Fibroblast of villous mesenchyme (primary cell): ENCODE data around the gene RFT1. TPM values are rescaled to one million over a fixed set of nuclear protein-coding genes. Genes with fewer than 3 reads are reported as not detected.
"Not testable (repeated sequence)": the region's sequence is repeated elsewhere in the genome, so short reads cannot be mapped to it uniquely, and the experiment has no call there.

Source experiments
- DNase-seq: peaks from one replicate; pipeline ENCODE4 v3.0.0-alpha.2; 2010; ENCODE audit warnings: low read depth
- H3K4me3 ChIP-seq: 2 replicates; pipeline ENCODE4 v1.5.1; 2011; ENCODE audit warnings: low read depth, mild to moderate bottlenecking, low read length
- total RNA-seq: library from RNA; depleted of rRNA; stranded (reverse); fragments of >200 nt; gene quantifications from 2 replicates; pipeline ENCODE4 v1.2.3, GENCODE V29; 2012
- TF ChIP-seq, protein P1 (sequence below): IDR thresholded peaks from 2 replicates; pipeline ENCODE4 v1.5.1; 2012; ENCODE audit warnings: low read depth, mild to moderate bottlenecking, low read length; ENCODE audit not compliant: insufficient read depth

Gene RFT1
- total RNA-seq, 1 donor: 13.4 TPM

DNA sequence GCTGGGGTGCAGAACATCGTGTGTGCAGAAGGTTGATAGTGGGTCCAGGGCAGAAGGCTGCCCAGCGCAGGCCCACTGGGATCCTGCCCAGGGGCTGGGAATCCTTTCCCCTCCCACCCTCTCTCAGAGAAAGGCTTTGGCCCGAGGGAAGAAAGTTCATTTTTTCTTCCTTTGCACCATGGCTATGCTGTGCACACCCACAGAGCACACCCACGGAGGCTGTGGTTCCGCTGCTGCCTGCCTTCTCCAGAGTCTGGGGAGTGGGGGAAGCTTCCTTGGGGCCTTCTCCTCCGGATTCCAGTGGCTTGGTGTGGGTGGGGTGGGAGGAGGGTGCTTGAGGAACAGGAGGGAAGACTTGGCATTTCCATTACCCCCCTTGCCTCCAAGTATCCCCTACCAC, 23.7 kb upstream of the RFT1 start:
- TF ChIP-seq, protein P1, sequence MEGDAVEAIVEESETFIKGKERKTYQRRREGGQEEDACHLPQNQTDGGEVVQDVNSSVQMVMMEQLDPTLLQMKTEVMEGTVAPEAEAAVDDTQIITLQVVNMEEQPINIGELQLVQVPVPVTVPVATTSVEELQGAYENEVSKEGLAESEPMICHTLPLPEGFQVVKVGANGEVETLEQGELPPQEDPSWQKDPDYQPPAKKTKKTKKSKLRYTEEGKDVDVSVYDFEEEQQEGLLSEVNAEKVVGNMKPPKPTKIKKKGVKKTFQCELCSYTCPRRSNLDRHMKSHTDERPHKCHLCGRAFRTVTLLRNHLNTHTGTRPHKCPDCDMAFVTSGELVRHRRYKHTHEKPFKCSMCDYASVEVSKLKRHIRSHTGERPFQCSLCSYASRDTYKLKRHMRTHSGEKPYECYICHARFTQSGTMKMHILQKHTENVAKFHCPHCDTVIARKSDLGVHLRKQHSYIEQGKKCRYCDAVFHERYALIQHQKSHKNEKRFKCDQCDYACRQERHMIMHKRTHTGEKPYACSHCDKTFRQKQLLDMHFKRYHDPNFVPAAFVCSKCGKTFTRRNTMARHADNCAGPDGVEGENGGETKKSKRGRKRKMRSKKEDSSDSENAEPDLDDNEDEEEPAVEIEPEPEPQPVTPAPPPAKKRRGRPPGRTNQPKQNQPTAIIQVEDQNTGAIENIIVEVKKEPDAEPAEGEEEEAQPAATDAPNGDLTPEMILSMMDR: no peak
- DNase-seq: no peak
- no peak overlapping the region for H3K4me3 ChIP-seq

DNA sequence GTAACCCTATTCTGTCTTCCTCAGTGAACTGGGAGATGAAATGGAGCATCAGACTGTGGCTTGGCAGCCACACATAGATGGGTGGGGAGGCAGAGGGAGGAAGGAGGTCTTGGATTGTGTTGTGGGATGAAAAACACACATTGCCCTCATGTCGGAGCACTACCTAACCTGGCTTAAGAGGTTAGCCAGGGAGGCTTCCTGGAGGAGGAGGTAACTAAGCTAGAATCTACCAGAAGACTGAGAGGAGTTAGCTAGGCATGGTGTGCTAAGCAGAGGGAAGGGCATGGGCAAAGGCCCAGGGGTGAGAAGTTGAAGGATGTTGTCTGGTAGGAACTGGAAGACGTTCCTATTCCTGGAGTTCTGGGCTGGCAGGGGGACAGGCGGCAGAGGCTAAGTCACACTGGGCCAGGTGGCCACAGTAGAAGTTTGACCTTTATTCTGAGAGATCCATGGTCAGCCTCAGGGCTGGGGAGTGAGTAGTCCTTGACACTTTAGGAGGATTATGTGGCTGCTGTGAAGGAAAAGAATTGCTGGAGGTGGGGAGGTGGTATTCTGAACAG, 23.1 kb upstream of the RFT1 start:
- TF ChIP-seq, protein P1: no peak
- H3K4me3 ChIP-seq: no peak overlapping the region
- no peak for DNase-seq

DNA sequence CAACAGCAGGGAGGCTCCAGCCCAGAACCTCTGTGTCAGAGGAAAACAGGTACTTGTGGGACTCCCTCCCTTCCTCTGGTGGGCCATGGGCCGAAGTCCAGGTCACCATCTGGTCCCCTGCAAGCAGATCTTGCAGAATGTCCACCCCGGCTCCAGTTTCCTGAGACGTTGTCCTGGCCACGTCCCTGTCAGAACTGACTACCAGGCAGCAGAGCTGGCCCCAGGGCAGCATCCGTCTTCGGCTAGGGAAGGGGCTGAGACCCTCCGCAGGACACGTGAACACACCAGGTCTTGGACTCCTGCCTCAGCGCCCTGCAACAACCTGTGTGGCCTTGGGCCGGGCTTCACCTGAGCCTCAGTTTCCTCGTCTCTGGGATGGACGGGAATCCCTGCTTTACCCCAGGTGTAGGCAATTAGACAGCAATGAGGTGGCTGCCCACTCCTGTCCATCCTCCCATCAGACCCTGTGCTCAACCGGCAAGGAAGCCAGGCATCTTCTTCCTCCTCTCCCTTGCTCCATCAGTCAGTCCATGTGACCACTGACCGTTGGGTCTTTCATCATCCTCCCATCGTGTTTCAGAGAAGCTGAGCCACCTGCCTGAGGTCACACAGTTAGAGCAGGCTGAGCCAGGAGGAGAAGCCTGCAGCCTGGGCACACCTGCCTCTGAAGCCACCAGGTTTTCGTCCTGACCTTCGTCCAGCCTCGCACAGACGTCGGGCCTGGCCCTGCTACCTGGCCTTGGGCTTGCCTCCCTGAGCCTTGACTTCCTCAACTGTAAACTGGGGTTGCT, 21.8 kb upstream of the RFT1 start:
- DNase-seq: no peak
- TF ChIP-seq, protein P1: no peak
- no peak overlapping the region for H3K4me3 ChIP-seq

DNA sequence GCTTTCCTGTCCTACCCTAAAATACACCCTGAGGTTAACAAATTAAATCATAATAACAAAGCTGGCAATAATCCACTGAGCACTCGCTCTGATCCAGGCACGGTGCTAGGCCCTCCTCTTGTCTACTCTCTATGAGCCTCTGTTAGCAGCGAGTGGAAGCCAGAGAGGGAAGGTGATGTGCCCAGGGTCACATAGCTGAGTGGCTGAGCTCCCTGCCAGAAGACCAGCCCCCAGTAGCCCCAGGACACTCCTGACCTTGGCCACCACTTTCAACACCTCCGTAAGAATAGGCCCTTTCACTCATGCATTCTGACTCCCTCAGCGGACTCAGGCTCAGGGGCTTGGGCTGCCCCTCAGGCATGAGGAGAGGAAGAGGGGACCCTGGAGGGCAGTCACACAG, 21.2 kb upstream of the RFT1 start:
- TF ChIP-seq, protein P1: no peak
- DNase-seq: no peak
- no peak overlapping the region for H3K4me3 ChIP-seq

DNA sequence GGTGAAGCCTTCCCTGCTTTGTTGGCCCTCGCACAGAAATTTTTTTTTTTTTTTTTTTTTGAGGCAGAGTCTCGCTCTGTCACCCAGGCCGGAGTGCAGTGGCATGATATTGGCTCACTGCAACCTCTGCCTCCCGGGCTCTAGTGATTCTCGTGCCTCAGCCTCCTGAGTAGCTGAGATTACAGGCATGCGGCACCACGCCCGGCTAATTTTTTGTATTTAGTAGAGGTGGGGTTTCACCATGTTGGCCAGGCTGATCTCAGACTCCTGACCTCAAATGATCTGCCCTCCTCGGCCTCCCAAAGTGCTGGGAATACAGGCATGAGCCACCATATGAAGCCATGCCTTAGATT, 20.8 kb upstream of the RFT1 start:
- H3K4me3 ChIP-seq, DNase-seq: not testable (repeated sequence)

DNA sequence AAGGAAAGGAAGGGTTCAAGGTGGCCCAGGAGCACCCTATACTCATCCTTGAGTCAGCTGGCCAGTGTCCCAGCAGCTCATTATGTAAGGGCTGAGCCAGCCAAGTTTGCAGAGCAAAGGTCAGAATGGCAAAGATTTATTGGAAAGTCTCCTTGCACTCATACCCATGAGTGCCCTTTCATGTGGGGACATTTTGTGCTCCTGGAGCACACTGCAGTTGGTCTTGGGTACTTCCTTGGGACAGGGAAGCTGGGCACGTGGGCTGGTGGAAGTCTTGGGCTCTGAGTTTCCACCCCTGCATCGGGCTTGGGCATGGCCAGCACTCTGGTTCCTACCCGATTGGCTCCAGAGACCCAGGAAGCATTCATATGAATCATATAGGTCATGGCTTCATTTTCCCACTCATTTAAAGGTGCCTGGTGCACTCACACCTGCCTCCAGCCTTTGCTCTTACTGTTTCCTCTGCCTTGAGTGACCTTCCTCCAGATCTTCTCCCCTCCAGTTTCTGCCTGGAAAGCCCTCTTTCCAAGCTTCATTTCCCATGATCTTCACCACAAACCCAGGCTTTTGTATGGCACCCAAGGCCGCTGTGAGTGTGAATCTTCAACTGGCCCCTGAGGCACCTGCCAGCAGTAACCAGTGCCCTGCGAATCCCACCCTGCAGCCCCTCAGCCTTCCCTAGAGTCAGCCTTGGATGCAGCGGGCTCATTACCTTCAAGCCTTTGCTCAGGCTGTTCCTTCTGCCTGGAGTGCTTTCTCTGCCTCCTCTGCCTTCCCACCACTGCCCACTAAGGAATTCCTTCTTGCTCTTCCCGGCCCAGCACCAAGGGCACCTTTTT, 20.2 kb upstream of the RFT1 start:
- no peak for DNase-seq
- TF ChIP-seq, protein P1: no peak

DNA sequence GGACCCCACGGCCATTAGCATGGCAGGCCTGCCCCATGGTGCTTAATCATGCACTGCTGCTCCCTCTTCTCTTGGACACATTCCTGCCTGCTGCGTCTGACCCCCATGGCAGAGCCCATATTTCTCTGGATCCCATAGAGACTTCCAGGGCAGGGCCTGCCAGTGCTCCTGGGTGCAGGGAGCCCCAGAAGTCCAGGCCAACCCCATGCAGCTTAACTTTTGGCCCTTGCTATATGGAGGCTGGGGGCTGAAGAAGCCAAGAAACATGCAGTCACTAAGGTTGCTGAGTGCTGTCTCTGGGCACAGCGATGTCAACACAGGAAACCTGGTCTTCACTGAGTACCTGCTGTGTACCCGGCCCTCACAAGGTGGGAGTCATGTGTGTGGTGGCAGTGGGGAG, 19.5 kb upstream of the RFT1 start:
- no peak for DNase-seq
- TF ChIP-seq, protein P1: no peak
- no peak overlapping the region for H3K4me3 ChIP-seq

More for the DNA sequence above, 20.2 kb upstream of the RFT1 start:
- H3K4me3 ChIP-seq: no peak overlapping the region
